Measurements from ENCODE around the gene PLEKHG3. TPM values are rescaled to one million over a fixed set of nuclear protein-coding genes. Genes with fewer than 3 reads are reported as not detected.

The PLEKHG3 gene
- total and polyA plus RNA-seq, 10 of the 15 experiments (the other 5 are each of a cell fraction or from before 2014, with no cell fraction given) = 0.03 to 0.73 (median 0.07) TPM; not detected in 5

- H3K9ac ChIP-seq (ENCODE audit: control insufficient read depth, insufficient read depth, low read length) = no peak overlapping the region
- ChIA-PET POLR2A (no interaction called here), CTCF (interaction anchor here (0.7 to 3.3 kb wide), 6 partner anchors 9 to 54 kb away, joined by 3 to 10 read pairs (median 4); no protein-coding TSS in a partner anchor), RAD21 (ENCODE audit: unreplicated experiment) (interaction anchor here (0.8 kb wide), 1 partner anchor 38 kb away, joined by 3 read pairs; no protein-coding TSS in a partner anchor), SMC1A (ENCODE audit: uncharacterized antibody, unreplicated experiment) (interaction anchor here (0.6 to 1.5 kb wide), 2 partner anchors 9 to 18 kb away, joined by 3 to 4 read pairs; no protein-coding TSS in a partner anchor)
- intact Hi-C loops (cut with micrococcal nuclease; ENCODE audit: unreplicated experiment) = no loop called here
- in situ Hi-C loops (cut with MboI) = no loop called here
- H4K20me1 ChIP-seq (ENCODE audit: control insufficient read depth, insufficient read depth) = no peaks in the 10 kb centered on the region
- peaks cover 4 to 14% of the 10 kb centered on the region in 2 experiments; a peak in 3 of 4 replicates for H3K27me3 ChIP-seq (replicated peaks in 1 of 2; ENCODE audit: control insufficient read depth in 2 of 2, insufficient read depth in 2 of 2, low read length in 1 of 2)
- no TSS peak for BruUV-seq (replicated peaks)
- 15% methylated on average over 18 of the region's 18 CpGs for WGBS (ENCODE audit: insufficient coverage, insufficient replicate concordance, low lambda C conversion rate, missing lambda C conversion rate)
- FAIRE-seq = no peak
- no peaks in the 10 kb centered on the region for H3K36me3 ChIP-seq (ENCODE audit: control insufficient read depth in 2 of 2, insufficient read depth in 2 of 2, low read length in 1 of 2)
- H3K4me3 ChIP-seq = no peak overlapping the region
- H3K27ac ChIP-seq (ENCODE audit: control insufficient read depth, insufficient read depth) = no peak overlapping the region
- TF ChIP-seq REST (IDR thresholded peaks at IDR 0.05; ENCODE audit: low read depth, low read length) (no peak), CBFB (IDR thresholded peaks at IDR 0.05; ENCODE audit: low read depth) (no peak), NFYB (IDR thresholded peaks at IDR 0.05; ENCODE audit: insufficient read depth, low read depth, low read length) (no peak), EED (IDR thresholded peaks at IDR 0.05; ENCODE audit: low read depth) (no peak), CEBPZ (IDR thresholded peaks at IDR 0.05; ENCODE audit: low read depth, low read length) (no peak), MAX (IDR thresholded peaks at IDR 0.05; ENCODE audit: low read depth, low read length) (no peak), ZNF384 (IDR thresholded peaks at IDR 0.05; ENCODE audit: borderline replicate concordance, low read depth, low read length) (no peak), SP1 (IDR thresholded peaks at IDR 0.05; ENCODE audit: low read depth, low read length) (no peak), SPI1 (IDR thresholded peaks at IDR 0.05; ENCODE audit: borderline replicate concordance, insufficient read depth, low read depth, low read length) (0 out of 2 replicates have a peak, but pooled peaks have one; percentile 1), ZNF207 (IDR thresholded peaks at IDR 0.05; ENCODE audit: borderline replicate concordance) (no peak), RAD21 (IDR thresholded peaks at IDR 0.05; ENCODE audit: insufficient read depth, low read depth, low read length) (no peak), MTA2 (IDR thresholded peaks at IDR 0.05; ENCODE audit: low read depth) (no peak), MYB (IDR thresholded peaks at IDR 0.05; ENCODE audit: borderline replicate concordance, low read depth, low read length) (no peak), IKZF1 (conservative IDR thresholded peaks at IDR 0.05) (peak; percentile 21; the same call in 1 of the 2 replicates), JUNB (IDR thresholded peaks at IDR 0.05) (no peak), SIX5 (IDR thresholded peaks at IDR 0.05; ENCODE audit: low read depth, low read length, severe bottlenecking) (no peak)
- no peak for DNase-seq (ENCODE audit: low read depth, low spot score)
- peak overlapping the region; percentile 7 for H2AFZ ChIP-seq (ENCODE audit: control insufficient read depth, low read depth, low read length)
- H3K9me3 ChIP-seq (replicated peaks; ENCODE audit: control insufficient read depth, insufficient read depth, low read length) = no peaks in the 10 kb centered on the region; the same call in 1 of the 3 replicates
- H3K79me2 ChIP-seq (ENCODE audit: control insufficient read depth, insufficient read depth, low read length) = no peaks in the 10 kb centered on the region
- ATAC-seq = peak; percentile 29
- H3K4me2 ChIP-seq (ENCODE audit: control insufficient read depth, insufficient read depth) = 0 out of 2 replicates have a peak overlapping the region, but pooled peaks have one; percentile 25
- H3K4me1 ChIP-seq (ENCODE audit: control insufficient read depth, insufficient read depth, low read length) = peaks cover 5% of the 10 kb centered on the region; the same call in 1 of the 2 replicates
These were observed 4.2 kb downstream of the PLEKHG3 start for GRCh38 chr14:64708148-64709004.
